ENCODE measurements around the gene ARSB.
"Not testable (repeated sequence)": the region's sequence is repeated elsewhere in the genome, so short reads cannot be mapped to it uniquely, and the experiment has no call there.

Gene ARSB

GRCh38 chr5:78751872-78752271 lies 233.2 kb downstream of the ARSB start:
- DNase-seq (ENCODE audit: low read depth in 2 of 2) = no peak

GRCh38 chr5:78750281-78750680 lies 234.8 kb downstream of the ARSB start:
- no peak for DNase-seq (ENCODE audit: low read depth in 2 of 2)

GRCh38 chr5:78747705-78748359 lies 237.3 kb downstream of the ARSB start:
- no peak for DNase-seq (ENCODE audit: low read depth in 2 of 2)

GRCh38 chr5:78747055-78747454 lies 238.1 kb downstream of the ARSB start:
- DNase-seq (ENCODE audit: low read depth in 2 of 2) = no peak

GRCh38 chr5:78746021-78746770 lies 238.9 kb downstream of the ARSB start:
- DNase-seq (ENCODE audit: low read depth in 2 of 2) = no peak

GRCh38 chr5:78744951-78745534 lies 240.1 kb downstream of the ARSB start:
- no peak for DNase-seq (ENCODE audit: low read depth in 2 of 2)

- DNase-seq (ENCODE audit: low read depth in 2 of 2) = no peak
Measured at GRCh38 chr5:78741019-78741418, 244.1 kb downstream of the ARSB start.

- DNase-seq (ENCODE audit: low read depth in 2 of 2) = no peak
Measured at GRCh38 chr5:78738693-78739300, 246.3 kb downstream of the ARSB start.

GRCh38 chr5:78738104-78738503 lies 247.0 kb downstream of the ARSB start:
- no peak for DNase-seq (ENCODE audit: low read depth in 2 of 2)

GRCh38 chr5:78735834-78736463 lies 249.2 kb downstream of the ARSB start:
- no peak for DNase-seq (ENCODE audit: low read depth in 2 of 2)

GRCh38 chr5:78734950-78735349 lies 250.2 kb downstream of the ARSB start:
- no peak for DNase-seq (ENCODE audit: low read depth in 2 of 2)

- no peak for DNase-seq (ENCODE audit: low read depth in 2 of 2)
Measured at GRCh38 chr5:78734094-78734845, 250.8 kb downstream of the ARSB start.

- DNase-seq (ENCODE audit: low read depth in 2 of 2) = not testable (repeated sequence)
Measured at GRCh38 chr5:78732721-78733120, 252.4 kb downstream of the ARSB start.

- no peak for DNase-seq (ENCODE audit: low read depth in 2 of 2)
Measured at GRCh38 chr5:78731884-78732283, 253.2 kb downstream of the ARSB start.

GRCh38 chr5:78730300-78731094 lies 254.6 kb downstream of the ARSB start:
- DNase-seq (ENCODE audit: low read depth in 2 of 2) = no peak

- DNase-seq (ENCODE audit: low read depth in 2 of 2) = no peak
Measured at GRCh38 chr5:78727786-78728761, 257.0 kb downstream of the ARSB start.
